Measurements from ENCODE around the gene RAB7B.
A peak's percentile ranks its signal among the peaks of the same experiment; 100 is the strongest.

The RAB7B gene

GRCh38 chr1:205943245-205943644 lies 60.0 kb downstream of the RAB7B start, which contains the start of gene SLC26A9:
Gene SLC26A9, minus strand, starts transcription at chr1:205943456. Its CDS starts 7,636 bp downstream, at chr1:205935820.
- Histone ChIP-seq H3K23ac (ENCODE audit: low read depth, low read length, poor library complexity) (no peak within 1 kb of the TSS), H3K4ac (ENCODE audit: low read length) (no peak within 1 kb of the TSS), H3K4me3 (ENCODE audit: low read length in 2 of 2) (no peak within 1 kb of the TSS), H3K36me3 (replicated peaks in 1 of 2; ENCODE audit: control insufficient read depth in 2 of 2, insufficient read depth in 2 of 2, low read length in 2 of 2) (no peaks in the 10 kb centered on the region), H2BK15ac (ENCODE audit: low read length) (peak within 1 kb of the TSS; percentile 72), H2AFZ (ENCODE audit: low read length) (no peak within 1 kb of the TSS), H3K9ac (ENCODE audit: low read depth, low read length, poor library complexity) (no peak within 1 kb of the TSS), H3K79me1 (ENCODE audit: low read depth, low read length) (no peaks in the 10 kb centered on the region), H3K4me2 (ENCODE audit: insufficient read depth, low read length, poor library complexity, severe bottlenecking) (no peak within 1 kb of the TSS), H3K14ac (ENCODE audit: low read length) (peak within 1 kb of the TSS; percentile 73), H2BK5ac (ENCODE audit: low read length) (no peak within 1 kb of the TSS), H3K4me1 (ENCODE audit: control insufficient read depth in 2 of 2, insufficient read depth in 1 of 2, low read depth in 1 of 2, low read length in 2 of 2) (peaks cover 0 to 20% of the 10 kb centered on the region in 2 donors), H4K8ac (ENCODE audit: low read depth, low read length) (no peak within 1 kb of the TSS), H3K9me3 (replicated peaks in 1 of 2; ENCODE audit: control insufficient read depth in 2 of 2, insufficient read depth in 1 of 2, low read depth in 1 of 2, low read length in 2 of 2) (no peaks in the 10 kb centered on the region), H3K27me3 (ENCODE audit: control insufficient read depth in 3 of 3, insufficient read depth in 3 of 3, low read depth in 1 of 3, low read length in 3 of 3) (peaks cover 0 to 28% (median 0%) of the 10 kb centered on the region in 3 experiments), H2BK12ac (ENCODE audit: low read length) (no peak within 1 kb of the TSS), H2BK120ac (ENCODE audit: low read depth, low read length) (peak within 1 kb of the TSS; percentile 4), H4K91ac (ENCODE audit: low read depth, low read length, poor library complexity) (no peak within 1 kb of the TSS), H3K18ac (ENCODE audit: low read length) (peak within 1 kb of the TSS; percentile 73), H2AK5ac (ENCODE audit: low read depth, low read length) (peak within 1 kb of the TSS; percentile 36), H3K27ac (replicated peaks; ENCODE audit: low read length) (no peak within 1 kb of the TSS)
- no CpG with 5 or more reads among the region's 7 CpGs for WGBS, 2 donors (ENCODE audit: extremely low coverage in 2 of 2, insufficient read length in 2 of 2, insufficient replicate concordance in 1 of 2)
- no peak for DNase-seq (ENCODE audit: low spot score)

- no peak overlapping the region for H3K4me2 ChIP-seq (ENCODE audit: insufficient read depth, low read length, poor library complexity, severe bottlenecking)
- no peak overlapping the region for H2AFZ ChIP-seq (ENCODE audit: low read length)
- H3K36me3 ChIP-seq (replicated peaks in 1 of 2; ENCODE audit: control insufficient read depth in 2 of 2, insufficient read depth in 2 of 2, low read length in 2 of 2) = no peaks in the 10 kb centered on the region
- no peak overlapping the region for H4K8ac ChIP-seq (ENCODE audit: low read depth, low read length)
- peak overlapping the region; percentile 36 for H2AK5ac ChIP-seq (ENCODE audit: low read depth, low read length)
- H2BK15ac ChIP-seq (ENCODE audit: low read length) = peak overlapping the region; percentile 72
- peaks cover 0 to 28% (median 0%) of the 10 kb centered on the region in 3 experiments for H3K27me3 ChIP-seq (ENCODE audit: control insufficient read depth in 3 of 3, insufficient read depth in 3 of 3, low read depth in 1 of 3, low read length in 3 of 3)
- H3K18ac ChIP-seq (ENCODE audit: low read length) = peak overlapping the region; percentile 73
- H3K4me3 ChIP-seq (ENCODE audit: low read length in 2 of 2) = no peak overlapping the region
- no peak overlapping the region for H3K27ac ChIP-seq (replicated peaks; ENCODE audit: low read length)
- no peak overlapping the region for H2BK5ac ChIP-seq (ENCODE audit: low read length)
- H3K23ac ChIP-seq (ENCODE audit: low read depth, low read length, poor library complexity) = no peak overlapping the region
- H3K9ac ChIP-seq (ENCODE audit: low read depth, low read length, poor library complexity) = no peak overlapping the region
- no peaks in the 10 kb centered on the region for H3K79me1 ChIP-seq (ENCODE audit: low read depth, low read length)
- no peak for DNase-seq (ENCODE audit: low spot score)
- H3K4ac ChIP-seq (ENCODE audit: low read length) = no peak overlapping the region
- WGBS, 2 donors (ENCODE audit: extremely low coverage in 2 of 2, insufficient read length in 2 of 2, insufficient replicate concordance in 1 of 2) = no CpG with 5 or more reads among the region's 12 CpGs
- peaks cover 0 to 20% of the 10 kb centered on the region in 2 donors for H3K4me1 ChIP-seq (ENCODE audit: control insufficient read depth in 2 of 2, insufficient read depth in 1 of 2, low read depth in 1 of 2, low read length in 2 of 2)
- no peak overlapping the region for H4K91ac ChIP-seq (ENCODE audit: low read depth, low read length, poor library complexity)
- peak overlapping the region; percentile 4 for H2BK120ac ChIP-seq (ENCODE audit: low read depth, low read length)
- H3K14ac ChIP-seq (ENCODE audit: low read length) = peak overlapping the region; percentile 73
- H3K9me3 ChIP-seq (replicated peaks in 1 of 2; ENCODE audit: control insufficient read depth in 2 of 2, insufficient read depth in 1 of 2, low read depth in 1 of 2, low read length in 2 of 2) = no peaks in the 10 kb centered on the region
- no peak overlapping the region for H2BK12ac ChIP-seq (ENCODE audit: low read length)
Observed at GRCh38 chr1:205942631-205943159, 60.5 kb downstream of the RAB7B start.

- H3K36me3 ChIP-seq (replicated peaks in 1 of 2; ENCODE audit: control insufficient read depth in 2 of 2, insufficient read depth in 2 of 2, low read length in 2 of 2) = no peaks in the 10 kb centered on the region
- peaks cover 0 to 20% of the 10 kb centered on the region in 2 donors for H3K4me1 ChIP-seq (ENCODE audit: control insufficient read depth in 2 of 2, insufficient read depth in 1 of 2, low read depth in 1 of 2, low read length in 2 of 2)
- H3K23ac ChIP-seq (ENCODE audit: low read depth, low read length, poor library complexity) = no peak overlapping the region
- no peak overlapping the region for H3K27ac ChIP-seq (replicated peaks; ENCODE audit: low read length)
- peaks cover 0 to 21% (median 0%) of the 10 kb centered on the region in 3 experiments for H3K27me3 ChIP-seq (ENCODE audit: control insufficient read depth in 3 of 3, insufficient read depth in 3 of 3, low read depth in 1 of 3, low read length in 3 of 3)
- peak overlapping the region; percentile 82 for H2BK15ac ChIP-seq (ENCODE audit: low read length)
- no peaks in the 10 kb centered on the region for H3K79me1 ChIP-seq (ENCODE audit: low read depth, low read length)
- H2AFZ ChIP-seq (ENCODE audit: low read length) = no peak overlapping the region
- WGBS, 2 donors (ENCODE audit: extremely low coverage in 2 of 2, insufficient read length in 2 of 2, insufficient replicate concordance in 1 of 2) = no CpG with 5 or more reads among the region's 5 CpGs
- no peak overlapping the region for H2BK5ac ChIP-seq (ENCODE audit: low read length)
- H3K9me3 ChIP-seq (replicated peaks in 1 of 2; ENCODE audit: control insufficient read depth in 2 of 2, insufficient read depth in 1 of 2, low read depth in 1 of 2, low read length in 2 of 2) = no peaks in the 10 kb centered on the region
- no peak for DNase-seq (ENCODE audit: low spot score)
- no peak overlapping the region for H3K4me2 ChIP-seq (ENCODE audit: insufficient read depth, low read length, poor library complexity, severe bottlenecking)
- peak overlapping the region; percentile 89 for H3K18ac ChIP-seq (ENCODE audit: low read length)
- no peak overlapping the region for H3K14ac ChIP-seq (ENCODE audit: low read length)
- no peak overlapping the region for H4K91ac ChIP-seq (ENCODE audit: low read depth, low read length, poor library complexity)
- no peak overlapping the region for H3K4ac ChIP-seq (ENCODE audit: low read length)
- no peak overlapping the region for H2AK5ac ChIP-seq (ENCODE audit: low read depth, low read length)
- no peak overlapping the region for H3K9ac ChIP-seq (ENCODE audit: low read depth, low read length, poor library complexity)
- peak overlapping the region; percentile 52 for H2BK12ac ChIP-seq (ENCODE audit: low read length)
- no peak overlapping the region for H3K4me3 ChIP-seq (ENCODE audit: low read length in 2 of 2)
- peak overlapping the region; percentile 58 for H2BK120ac ChIP-seq (ENCODE audit: low read depth, low read length)
- no peak overlapping the region for H4K8ac ChIP-seq (ENCODE audit: low read depth, low read length)
Observed at GRCh38 chr1:205940710-205941109, 62.5 kb downstream of the RAB7B start.

GRCh38 chr1:205939690-205940330 lies 63.4 kb downstream of the RAB7B start:
- no peak overlapping the region for H3K4me2 ChIP-seq (ENCODE audit: insufficient read depth, low read length, poor library complexity, severe bottlenecking)
- WGBS, 2 donors (ENCODE audit: extremely low coverage in 2 of 2, insufficient read length in 2 of 2, insufficient replicate concordance in 1 of 2) = no CpG with 5 or more reads among the region's 7 CpGs
- H3K4me1 ChIP-seq (ENCODE audit: control insufficient read depth in 2 of 2, insufficient read depth in 1 of 2, low read depth in 1 of 2, low read length in 2 of 2) = peaks cover 0 to 20% of the 10 kb centered on the region in 2 donors
- no peak overlapping the region for H2BK120ac ChIP-seq (ENCODE audit: low read depth, low read length)
- no peaks in the 10 kb centered on the region for H3K36me3 ChIP-seq (replicated peaks in 1 of 2; ENCODE audit: control insufficient read depth in 2 of 2, insufficient read depth in 2 of 2, low read length in 2 of 2)
- no peak overlapping the region for H2BK5ac ChIP-seq (ENCODE audit: low read length)
- H2AFZ ChIP-seq (ENCODE audit: low read length) = no peak overlapping the region
- no peak overlapping the region for H3K14ac ChIP-seq (ENCODE audit: low read length)
- no peak overlapping the region for H2BK12ac ChIP-seq (ENCODE audit: low read length)
- H3K18ac ChIP-seq (ENCODE audit: low read length) = peak overlapping the region; percentile 60
- no peaks in the 10 kb centered on the region for H3K9me3 ChIP-seq (replicated peaks in 1 of 2; ENCODE audit: control insufficient read depth in 2 of 2, insufficient read depth in 1 of 2, low read depth in 1 of 2, low read length in 2 of 2)
- no peaks in the 10 kb centered on the region for H3K79me1 ChIP-seq (ENCODE audit: low read depth, low read length)
- peak; percentile 40 for DNase-seq (ENCODE audit: low spot score)
- no peak overlapping the region for H4K8ac ChIP-seq (ENCODE audit: low read depth, low read length)
- H3K23ac ChIP-seq (ENCODE audit: low read depth, low read length, poor library complexity) = no peak overlapping the region
- no peak overlapping the region for H3K4ac ChIP-seq (ENCODE audit: low read length)
- H3K27ac ChIP-seq (replicated peaks; ENCODE audit: low read length) = no peak overlapping the region
- peaks cover 0 to 21% (median 0%) of the 10 kb centered on the region in 3 experiments for H3K27me3 ChIP-seq (ENCODE audit: control insufficient read depth in 3 of 3, insufficient read depth in 3 of 3, low read depth in 1 of 3, low read length in 3 of 3)
- H4K91ac ChIP-seq (ENCODE audit: low read depth, low read length, poor library complexity) = no peak overlapping the region
- H3K4me3 ChIP-seq (ENCODE audit: low read length in 2 of 2) = no peak overlapping the region
- H2AK5ac ChIP-seq (ENCODE audit: low read depth, low read length) = no peak overlapping the region
- H3K9ac ChIP-seq (ENCODE audit: low read depth, low read length, poor library complexity) = no peak overlapping the region
- H2BK15ac ChIP-seq (ENCODE audit: low read length) = no peak overlapping the region

All from neuronal stem cell (in vitro differentiated cells).